Erythroblast (primary cell): ENCODE data around the gene RAB11FIP4.

ENCODE experiments used
- GATA1 ChIP-seq: IDR thresholded peaks from 2 replicates; pipeline ENCODE4 v1.6.1; 2011; ENCODE audit warnings: low read depth, mild to moderate bottlenecking, control low read depth, low read length, moderate library complexity
- POLR2A ChIP-seq: IDR thresholded peaks from 2 replicates; pipeline ENCODE4 v1.6.1; 2011; ENCODE audit warnings: mild to moderate bottlenecking, low read length

DNA sequence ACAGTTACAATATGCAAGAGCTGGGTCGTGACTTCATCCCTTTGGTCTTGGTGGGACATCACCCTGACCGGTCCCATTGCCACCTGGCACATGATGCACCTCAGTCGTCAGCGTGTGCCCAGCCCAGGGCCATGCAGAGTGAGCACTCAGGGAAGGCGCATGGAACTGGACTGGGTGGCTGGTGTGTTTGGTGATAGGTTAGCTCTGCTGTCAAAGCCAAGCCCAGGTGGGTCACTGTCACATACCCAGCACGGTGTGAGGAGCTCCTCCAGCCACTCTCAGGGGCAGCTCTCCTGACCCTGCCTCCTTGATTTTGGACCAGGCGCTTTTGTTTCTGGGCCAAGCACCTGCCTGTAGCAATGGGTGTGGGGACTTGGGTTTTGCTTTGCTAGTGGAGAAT, 180.9 kb downstream of the RAB11FIP4 start:
- no peak for TF ChIP-seq POLR2A
- TF ChIP-seq GATA1: no peak
